GM19397 (cell line): ENCODE results near the gene TNFRSF11A.
A peak's percentile ranks its signal among the peaks of the same experiment; 100 is the strongest.

Source experiments
- ATAC-seq: cut with Tn5 transposase; IDR thresholded peaks from one replicate; pipeline ENCODE4 v1.9.1; 2021; ENCODE audit warnings: mild to moderate bottlenecking, moderate library complexity; ENCODE audit not compliant: unreplicated experiment

TNFRSF11A gene

GRCh38 chr18:62407660-62408059 is 82.5 kb downstream of the TNFRSF11A start:
- no peak for ATAC-seq

- no peak for ATAC-seq
Measured at GRCh38 chr18:62409821-62410220, 84.7 kb downstream of the TNFRSF11A start.

- ATAC-seq, result no peak
Measured at GRCh38 chr18:62412231-62412979, 87.3 kb downstream of the TNFRSF11A start.

GRCh38 chr18:62413206-62413605 is 88.1 kb downstream of the TNFRSF11A start:
- ATAC-seq, result no peak

GRCh38 chr18:62418258-62418657 is 93.1 kb downstream of the TNFRSF11A start:
- no peak for ATAC-seq

- no peak for ATAC-seq
Measured at GRCh38 chr18:62420151-62420512, 95.0 kb downstream of the TNFRSF11A start.

- ATAC-seq, result peak; percentile 91
Measured at GRCh38 chr18:62420513-62421209, 95.6 kb downstream of the TNFRSF11A start.

GRCh38 chr18:62425465-62426190 is 100.5 kb downstream of the TNFRSF11A start:
- ATAC-seq, result peak; percentile 53

GRCh38 chr18:62426191-62426488 is 101.0 kb downstream of the TNFRSF11A start:
- ATAC-seq, result peak; percentile 9

GRCh38 chr18:62432176-62432575 is 107.1 kb downstream of the TNFRSF11A start:
- no peak for ATAC-seq

GRCh38 chr18:62434798-62435197 is 109.7 kb downstream of the TNFRSF11A start:
- no peak for ATAC-seq

- ATAC-seq, result no peak
Measured at GRCh38 chr18:62435435-62436031, 110.4 kb downstream of the TNFRSF11A start.

- no peak for ATAC-seq
Measured at GRCh38 chr18:62436636-62437234, 111.6 kb downstream of the TNFRSF11A start.

- no peak for ATAC-seq
Measured at GRCh38 chr18:62437235-62438017, 112.3 kb downstream of the TNFRSF11A start.

- ATAC-seq, result no peak
Measured at GRCh38 chr18:62438018-62438329, 112.9 kb downstream of the TNFRSF11A start.

GRCh38 chr18:62438402-62438801 is 113.3 kb downstream of the TNFRSF11A start:
- ATAC-seq, result no peak

- ATAC-seq, result no peak
Measured at GRCh38 chr18:62438866-62439265, 113.8 kb downstream of the TNFRSF11A start.
